GM23338 (cell line): ENCODE measurements around the gene SPCS2. TPM values are rescaled to one million over a fixed set of nuclear protein-coding genes. Genes with fewer than 3 reads are reported as not detected.

ENCODE experiments used
- ATAC-seq: fragments of 200-7000 bp; cut with Tn5 transposase; 3 replicates; pipeline ENCODE4 v1.9.1; 2020
- DNase-seq: peaks from one replicate; pipeline ENCODE4 v3.0.0-alpha.2; 2015; ENCODE audit warnings: low spot score
- H2AFZ ChIP-seq: fragments of 200-600 bp; sonication (generic); 2 replicates; pipeline ENCODE4 v1.8.0; 2016; ENCODE audit warnings: antibody characterized with exemption, mild to moderate bottlenecking, moderate library complexity
- H3F3A ChIP-seq: fragments of 200-600 bp; sonication (generic); replicated peaks from 2 replicates; pipeline ENCODE4 v1.8.0; 2017; ENCODE audit warnings: antibody characterized with exemption, mixed run types, low read depth
- H3K27ac ChIP-seq: fragments of 200-600 bp; sonication (generic); 2 replicates; pipeline ENCODE4 v1.6.1; 2016; ENCODE audit warnings: low read depth
- H3K27me3 ChIP-seq: fragments of 200-600 bp; sonication (generic); 2 replicates; pipeline ENCODE4 v1.8.0; 2016; ENCODE audit warnings: mild to moderate bottlenecking, mixed run types, moderate library complexity; ENCODE audit not compliant: insufficient read depth
- H3K36me3 ChIP-seq: fragments of 200-600 bp; sonication (generic); 2 replicates; pipeline ENCODE4 v1.8.0; 2016; ENCODE audit warnings: mild to moderate bottlenecking; ENCODE audit not compliant: insufficient read depth
- H3K4me1 ChIP-seq: fragments of 200-600 bp; sonication (generic); 2 replicates; pipeline ENCODE4 v1.8.0; 2016; ENCODE audit warnings: mild to moderate bottlenecking, moderate library complexity; ENCODE audit not compliant: insufficient read depth
- H3K4me2 ChIP-seq: fragments of 200-600 bp; sonication (generic); 2 replicates; pipeline ENCODE4 v1.7.1; 2017; ENCODE audit warnings: mixed run types
- H3K4me3 ChIP-seq: fragments of 200-600 bp; sonication (generic); 2 replicates; pipeline ENCODE4 v1.6.1; 2016; ENCODE audit warnings: mixed run types
- H3K79me2 ChIP-seq: fragments of 200-600 bp; sonication (generic); replicated peaks from 2 replicates; pipeline ENCODE4 v1.8.0; 2017; ENCODE audit warnings: mild to moderate bottlenecking; ENCODE audit not compliant: insufficient read depth
- H3K9me2 ChIP-seq: fragments of 200-600 bp; sonication (generic); 2 replicates; pipeline ENCODE4 v1.8.0; 2017; ENCODE audit not compliant: insufficient read depth
- H4K20me1 ChIP-seq: fragments of 200-600 bp; sonication (generic); replicated peaks from 2 replicates; pipeline ENCODE4 v1.8.0; 2017; ENCODE audit warnings: mild to moderate bottlenecking; ENCODE audit not compliant: insufficient read depth
- H3K27ac Mint-ChIP-seq: 2 replicates; pipeline ENCODE4 v1.8.0; 2020; ENCODE audit warnings: inconsistent platforms, mild to moderate bottlenecking, moderate library complexity, mixed read lengths
- H3K27me3 Mint-ChIP-seq: 3 replicates; pipeline ENCODE4 v1.8.0; 2022; ENCODE audit warnings: low read depth, mild to moderate bottlenecking, moderate library complexity, mixed read lengths, inconsistent platforms; ENCODE audit not compliant: insufficient read depth, poor library complexity
- H3K36me3 Mint-ChIP-seq: 3 replicates; pipeline ENCODE4 v1.8.0; 2021; ENCODE audit warnings: low read depth, mild to moderate bottlenecking, inconsistent platforms, moderate library complexity, mixed read lengths
- H3K4me1 Mint-ChIP-seq: 3 replicates; pipeline ENCODE4 v1.8.0; 2020; ENCODE audit warnings: mild to moderate bottlenecking, inconsistent platforms, mixed read lengths
- H3K4me3 Mint-ChIP-seq: 3 replicates; pipeline ENCODE4 v1.8.0; 2021; ENCODE audit warnings: moderate library complexity, mild to moderate bottlenecking, inconsistent platforms, mixed read lengths
- H3K9me3 Mint-ChIP-seq: 3 replicates; pipeline ENCODE4 v1.8.0; 2020; ENCODE audit warnings: moderate library complexity, mild to moderate bottlenecking, inconsistent platforms, mixed read lengths
- CREB1 ChIP-seq: fragments of 250-450 bp; sonication (Bioruptor Pico); IDR thresholded peaks from 2 replicates; pipeline ENCODE4 v1.5.0; 2020; ENCODE audit warnings: low read depth, mild to moderate bottlenecking, moderate library complexity
- EZH2 ChIP-seq: fragments of 200-600 bp; sonication (generic); IDR thresholded peaks from one replicate; pipeline ENCODE4 v1.8.0; 2017; ENCODE audit warnings: antibody characterized with exemption, mild to moderate bottlenecking, low read depth; ENCODE audit not compliant: unreplicated experiment
- EZH2phosphoT487 ChIP-seq: fragments of 200-600 bp; sonication (generic); IDR thresholded peaks from one replicate; pipeline ENCODE4 v1.8.1; 2018; ENCODE audit warnings: antibody characterized with exemption; ENCODE audit not compliant: unreplicated experiment
- JUNB ChIP-seq: IDR thresholded peaks from one replicate; pipeline ENCODE4 v1.6.1; 2016; ENCODE audit warnings: antibody characterized with exemption; ENCODE audit not compliant: unreplicated experiment
- NANOG ChIP-seq: IDR thresholded peaks from 2 replicates; pipeline ENCODE4 v1.6.1; 2016; ENCODE audit warnings: antibody characterized with exemption, borderline replicate concordance
- POLR2AphosphoS5 ChIP-seq: IDR thresholded peaks from 2 replicates; pipeline ENCODE4 v1.6.1; 2016; ENCODE audit warnings: antibody characterized with exemption, low read depth
- STAT1 ChIP-seq: IDR thresholded peaks from one replicate; pipeline ENCODE4 v1.6.1; 2016; ENCODE audit warnings: antibody characterized with exemption; ENCODE audit not compliant: unreplicated experiment
- ZNF114 ChIP-seq: fragments of 250-450 bp; sonication (Bioruptor Pico); IDR thresholded peaks from 2 replicates; pipeline ENCODE4 v1.5.0; 2020; ENCODE audit warnings: mild to moderate bottlenecking, moderate library complexity
- ZNF331 ChIP-seq: fragments of 250-450 bp; sonication (Bioruptor Pico); IDR thresholded peaks from 2 replicates; pipeline ENCODE4 v1.5.0; 2020; ENCODE audit warnings: low read depth, mild to moderate bottlenecking, moderate library complexity
- polyA plus RNA-seq: library from polyadenylated mRNA; unstranded; fragments of >200 nt; fragmentation: Nextera tagmentation; extraction: Ambion mirVana; gene quantifications from 2 replicates; pipeline ENCODE4 v1.2.1, GENCODE V29; 2016
- total RNA-seq: library from RNA; depleted of rRNA; stranded (reverse); fragments of >200 nt; shearing (Covaris generic); gene quantifications from 2 replicates; pipeline ENCODE4 v1.2.3, GENCODE V29; 2014
- TF ChIP-seq, protein P1 (sequence below): IDR thresholded peaks from 2 replicates; pipeline ENCODE4 v1.6.1; 2016; ENCODE audit warnings: antibody characterized with exemption
- TF ChIP-seq, protein P2 (sequence below), 2 experiments: fragments of 200-600 bp in 1 of 2; sonication (generic) in 1 of 2; conservative IDR thresholded peaks; 2 replicates each; pipeline versions ENCODE4 v1.5.1 to v1.6.1; 2016 to 2017; ENCODE audit warnings: antibody characterized with exemption in 2 of 2, low read depth in 2 of 2, mild to moderate bottlenecking in 2 of 2, moderate library complexity in 1 of 2
- TF ChIP-seq, protein P3 (sequence below): fragments of 250-450 bp; sonication (Bioruptor Pico); IDR thresholded peaks from 2 replicates; pipeline ENCODE4 v1.5.0; 2020; ENCODE audit warnings: mild to moderate bottlenecking, moderate library complexity
- TF ChIP-seq, protein P4 (sequence below): IDR thresholded peaks from one replicate; pipeline ENCODE4 v1.6.1; 2018; ENCODE audit warnings: antibody characterized with exemption; ENCODE audit not compliant: unreplicated experiment

Gene SPCS2
- total and polyA plus RNA-seq, 2 experiments from 2014 or later, result 115 to 334 TPM

DNA sequence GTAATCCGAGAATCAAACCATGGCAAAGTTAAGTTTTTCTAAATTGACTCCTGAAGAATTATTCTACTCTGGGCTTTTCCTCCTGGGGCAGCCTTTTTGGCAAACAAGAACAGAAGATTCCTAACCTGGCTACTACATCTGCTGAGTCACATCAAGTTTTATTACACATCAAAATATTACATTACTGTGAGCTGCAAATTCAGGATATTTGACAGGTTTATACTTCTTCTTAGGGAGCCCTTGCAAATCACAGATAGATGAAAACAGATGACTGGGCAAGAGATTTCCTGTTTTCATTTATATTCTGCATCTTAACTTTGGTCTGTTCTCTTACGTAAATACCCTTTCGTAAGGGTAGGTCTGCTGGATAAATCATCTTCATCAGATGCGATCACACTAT lies 23.8 kb upstream of the SPCS2 start:
- Mint-ChIP-seq H3K36me3 (no peaks in the 10 kb centered on the region), H3K9me3 (no peaks in the 10 kb centered on the region), H3K4me3 (no peak overlapping the region), H3K27me3 (no peaks in the 10 kb centered on the region), H3K4me1 (no peaks in the 10 kb centered on the region), H3K27ac (no peak overlapping the region)
- Histone ChIP-seq H3K4me3 (no peak overlapping the region), H3K27ac (no peak overlapping the region), H3K27me3 (no peaks in the 10 kb centered on the region), H2AFZ (no peak overlapping the region), H4K20me1 (no peaks in the 10 kb centered on the region), H3K36me3 (no peaks in the 10 kb centered on the region), H3K4me1 (no peaks in the 10 kb centered on the region), H3K79me2 (no peaks in the 10 kb centered on the region), H3F3A (no peaks in the 10 kb centered on the region), H3K4me2 (no peak overlapping the region), H3K9me2 (no peaks in the 10 kb centered on the region)
- TF ChIP-seq ZNF114 (CRISPR knock-in tag) (no peak), STAT1 (no peak), ZNF331 (CRISPR knock-in tag) (no peak), EZH2phosphoT487 (no peak), NANOG (no peak), POLR2AphosphoS5 (no peak), CREB1 (CRISPR knock-in tag) (no peak), EZH2 (no peak), JUNB (no peak)
- TF ChIP-seq, protein P1, sequence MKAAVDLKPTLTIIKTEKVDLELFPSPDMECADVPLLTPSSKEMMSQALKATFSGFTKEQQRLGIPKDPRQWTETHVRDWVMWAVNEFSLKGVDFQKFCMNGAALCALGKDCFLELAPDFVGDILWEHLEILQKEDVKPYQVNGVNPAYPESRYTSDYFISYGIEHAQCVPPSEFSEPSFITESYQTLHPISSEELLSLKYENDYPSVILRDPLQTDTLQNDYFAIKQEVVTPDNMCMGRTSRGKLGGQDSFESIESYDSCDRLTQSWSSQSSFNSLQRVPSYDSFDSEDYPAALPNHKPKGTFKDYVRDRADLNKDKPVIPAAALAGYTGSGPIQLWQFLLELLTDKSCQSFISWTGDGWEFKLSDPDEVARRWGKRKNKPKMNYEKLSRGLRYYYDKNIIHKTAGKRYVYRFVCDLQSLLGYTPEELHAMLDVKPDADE, result no peak
- TF ChIP-seq, protein P2, sequence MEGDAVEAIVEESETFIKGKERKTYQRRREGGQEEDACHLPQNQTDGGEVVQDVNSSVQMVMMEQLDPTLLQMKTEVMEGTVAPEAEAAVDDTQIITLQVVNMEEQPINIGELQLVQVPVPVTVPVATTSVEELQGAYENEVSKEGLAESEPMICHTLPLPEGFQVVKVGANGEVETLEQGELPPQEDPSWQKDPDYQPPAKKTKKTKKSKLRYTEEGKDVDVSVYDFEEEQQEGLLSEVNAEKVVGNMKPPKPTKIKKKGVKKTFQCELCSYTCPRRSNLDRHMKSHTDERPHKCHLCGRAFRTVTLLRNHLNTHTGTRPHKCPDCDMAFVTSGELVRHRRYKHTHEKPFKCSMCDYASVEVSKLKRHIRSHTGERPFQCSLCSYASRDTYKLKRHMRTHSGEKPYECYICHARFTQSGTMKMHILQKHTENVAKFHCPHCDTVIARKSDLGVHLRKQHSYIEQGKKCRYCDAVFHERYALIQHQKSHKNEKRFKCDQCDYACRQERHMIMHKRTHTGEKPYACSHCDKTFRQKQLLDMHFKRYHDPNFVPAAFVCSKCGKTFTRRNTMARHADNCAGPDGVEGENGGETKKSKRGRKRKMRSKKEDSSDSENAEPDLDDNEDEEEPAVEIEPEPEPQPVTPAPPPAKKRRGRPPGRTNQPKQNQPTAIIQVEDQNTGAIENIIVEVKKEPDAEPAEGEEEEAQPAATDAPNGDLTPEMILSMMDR (conservative IDR thresholded peaks at IDR 0.05; ENCODE audit: low read depth in 2 of 2), result no peak
- TF ChIP-seq, protein P3, sequence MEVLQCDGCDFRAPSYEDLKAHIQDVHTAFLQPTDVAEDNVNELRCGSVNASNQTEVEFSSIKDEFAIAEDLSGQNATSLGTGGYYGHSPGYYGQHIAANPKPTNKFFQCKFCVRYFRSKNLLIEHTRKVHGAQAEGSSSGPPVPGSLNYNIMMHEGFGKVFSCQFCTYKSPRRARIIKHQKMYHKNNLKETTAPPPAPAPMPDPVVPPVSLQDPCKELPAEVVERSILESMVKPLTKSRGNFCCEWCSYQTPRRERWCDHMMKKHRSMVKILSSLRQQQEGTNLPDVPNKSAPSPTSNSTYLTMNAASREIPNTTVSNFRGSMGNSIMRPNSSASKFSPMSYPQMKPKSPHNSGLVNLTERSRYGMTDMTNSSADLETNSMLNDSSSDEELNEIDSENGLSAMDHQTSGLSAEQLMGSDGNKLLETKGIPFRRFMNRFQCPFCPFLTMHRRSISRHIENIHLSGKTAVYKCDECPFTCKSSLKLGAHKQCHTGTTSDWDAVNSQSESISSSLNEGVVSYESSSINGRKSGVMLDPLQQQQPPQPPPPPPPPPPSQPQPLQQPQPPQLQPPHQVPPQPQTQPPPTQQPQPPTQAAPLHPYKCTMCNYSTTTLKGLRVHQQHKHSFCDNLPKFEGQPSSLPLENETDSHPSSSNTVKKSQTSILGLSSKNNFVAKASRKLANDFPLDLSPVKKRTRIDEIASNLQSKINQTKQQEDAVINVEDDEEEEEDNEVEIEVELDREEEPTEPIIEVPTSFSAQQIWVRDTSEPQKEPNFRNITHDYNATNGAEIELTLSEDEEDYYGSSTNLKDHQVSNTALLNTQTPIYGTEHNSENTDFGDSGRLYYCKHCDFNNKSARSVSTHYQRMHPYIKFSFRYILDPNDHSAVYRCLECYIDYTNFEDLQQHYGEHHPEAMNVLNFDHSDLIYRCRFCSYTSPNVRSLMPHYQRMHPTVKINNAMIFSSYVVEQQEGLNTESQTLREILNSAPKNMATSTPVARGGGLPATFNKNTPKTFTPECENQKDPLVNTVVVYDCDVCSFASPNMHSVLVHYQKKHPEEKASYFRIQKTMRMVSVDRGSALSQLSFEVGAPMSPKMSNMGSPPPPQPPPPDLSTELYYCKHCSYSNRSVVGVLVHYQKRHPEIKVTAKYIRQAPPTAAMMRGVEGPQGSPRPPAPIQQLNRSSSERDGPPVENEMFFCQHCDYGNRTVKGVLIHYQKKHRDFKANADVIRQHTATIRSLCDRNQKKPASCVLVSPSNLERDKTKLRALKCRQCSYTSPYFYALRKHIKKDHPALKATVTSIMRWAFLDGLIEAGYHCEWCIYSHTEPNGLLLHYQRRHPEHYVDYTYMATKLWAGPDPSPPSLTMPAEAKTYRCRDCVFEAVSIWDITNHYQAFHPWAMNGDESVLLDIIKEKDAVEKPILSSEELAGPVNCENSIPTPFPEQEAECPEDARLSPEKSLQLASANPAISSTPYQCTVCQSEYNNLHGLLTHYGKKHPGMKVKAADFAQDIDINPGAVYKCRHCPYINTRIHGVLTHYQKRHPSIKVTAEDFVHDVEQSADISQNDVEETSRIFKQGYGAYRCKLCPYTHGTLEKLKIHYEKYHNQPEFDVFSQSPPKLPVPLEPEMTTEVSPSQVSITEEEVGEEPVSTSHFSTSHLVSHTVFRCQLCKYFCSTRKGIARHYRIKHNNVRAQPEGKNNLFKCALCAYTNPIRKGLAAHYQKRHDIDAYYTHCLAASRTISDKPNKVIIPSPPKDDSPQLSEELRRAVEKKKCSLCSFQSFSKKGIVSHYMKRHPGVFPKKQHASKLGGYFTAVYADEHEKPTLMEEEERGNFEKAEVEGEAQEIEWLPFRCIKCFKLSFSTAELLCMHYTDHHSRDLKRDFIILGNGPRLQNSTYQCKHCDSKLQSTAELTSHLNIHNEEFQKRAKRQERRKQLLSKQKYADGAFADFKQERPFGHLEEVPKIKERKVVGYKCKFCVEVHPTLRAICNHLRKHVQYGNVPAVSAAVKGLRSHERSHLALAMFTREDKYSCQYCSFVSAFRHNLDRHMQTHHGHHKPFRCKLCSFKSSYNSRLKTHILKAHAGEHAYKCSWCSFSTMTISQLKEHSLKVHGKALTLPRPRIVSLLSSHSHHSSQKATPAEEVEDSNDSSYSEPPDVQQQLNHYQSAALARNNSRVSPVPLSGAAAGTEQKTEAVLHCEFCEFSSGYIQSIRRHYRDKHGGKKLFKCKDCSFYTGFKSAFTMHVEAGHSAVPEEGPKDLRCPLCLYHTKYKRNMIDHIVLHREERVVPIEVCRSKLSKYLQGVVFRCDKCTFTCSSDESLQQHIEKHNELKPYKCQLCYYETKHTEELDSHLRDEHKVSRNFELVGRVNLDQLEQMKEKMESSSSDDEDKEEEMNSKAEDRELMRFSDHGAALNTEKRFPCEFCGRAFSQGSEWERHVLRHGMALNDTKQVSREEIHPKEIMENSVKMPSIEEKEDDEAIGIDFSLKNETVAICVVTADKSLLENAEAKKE, result no peak
- TF ChIP-seq, protein P4, sequence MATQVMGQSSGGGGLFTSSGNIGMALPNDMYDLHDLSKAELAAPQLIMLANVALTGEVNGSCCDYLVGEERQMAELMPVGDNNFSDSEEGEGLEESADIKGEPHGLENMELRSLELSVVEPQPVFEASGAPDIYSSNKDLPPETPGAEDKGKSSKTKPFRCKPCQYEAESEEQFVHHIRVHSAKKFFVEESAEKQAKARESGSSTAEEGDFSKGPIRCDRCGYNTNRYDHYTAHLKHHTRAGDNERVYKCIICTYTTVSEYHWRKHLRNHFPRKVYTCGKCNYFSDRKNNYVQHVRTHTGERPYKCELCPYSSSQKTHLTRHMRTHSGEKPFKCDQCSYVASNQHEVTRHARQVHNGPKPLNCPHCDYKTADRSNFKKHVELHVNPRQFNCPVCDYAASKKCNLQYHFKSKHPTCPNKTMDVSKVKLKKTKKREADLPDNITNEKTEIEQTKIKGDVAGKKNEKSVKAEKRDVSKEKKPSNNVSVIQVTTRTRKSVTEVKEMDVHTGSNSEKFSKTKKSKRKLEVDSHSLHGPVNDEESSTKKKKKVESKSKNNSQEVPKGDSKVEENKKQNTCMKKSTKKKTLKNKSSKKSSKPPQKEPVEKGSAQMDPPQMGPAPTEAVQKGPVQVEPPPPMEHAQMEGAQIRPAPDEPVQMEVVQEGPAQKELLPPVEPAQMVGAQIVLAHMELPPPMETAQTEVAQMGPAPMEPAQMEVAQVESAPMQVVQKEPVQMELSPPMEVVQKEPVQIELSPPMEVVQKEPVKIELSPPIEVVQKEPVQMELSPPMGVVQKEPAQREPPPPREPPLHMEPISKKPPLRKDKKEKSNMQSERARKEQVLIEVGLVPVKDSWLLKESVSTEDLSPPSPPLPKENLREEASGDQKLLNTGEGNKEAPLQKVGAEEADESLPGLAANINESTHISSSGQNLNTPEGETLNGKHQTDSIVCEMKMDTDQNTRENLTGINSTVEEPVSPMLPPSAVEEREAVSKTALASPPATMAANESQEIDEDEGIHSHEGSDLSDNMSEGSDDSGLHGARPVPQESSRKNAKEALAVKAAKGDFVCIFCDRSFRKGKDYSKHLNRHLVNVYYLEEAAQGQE, result no peak
- no peak for DNase-seq
- ATAC-seq, result no peak
